ENCODE data around the gene ARMC8.

GRCh38 chr3:138180375-138181029, 6.6 kb upstream of the ARMC8 start:
- TF ChIP-seq, protein P1, sequence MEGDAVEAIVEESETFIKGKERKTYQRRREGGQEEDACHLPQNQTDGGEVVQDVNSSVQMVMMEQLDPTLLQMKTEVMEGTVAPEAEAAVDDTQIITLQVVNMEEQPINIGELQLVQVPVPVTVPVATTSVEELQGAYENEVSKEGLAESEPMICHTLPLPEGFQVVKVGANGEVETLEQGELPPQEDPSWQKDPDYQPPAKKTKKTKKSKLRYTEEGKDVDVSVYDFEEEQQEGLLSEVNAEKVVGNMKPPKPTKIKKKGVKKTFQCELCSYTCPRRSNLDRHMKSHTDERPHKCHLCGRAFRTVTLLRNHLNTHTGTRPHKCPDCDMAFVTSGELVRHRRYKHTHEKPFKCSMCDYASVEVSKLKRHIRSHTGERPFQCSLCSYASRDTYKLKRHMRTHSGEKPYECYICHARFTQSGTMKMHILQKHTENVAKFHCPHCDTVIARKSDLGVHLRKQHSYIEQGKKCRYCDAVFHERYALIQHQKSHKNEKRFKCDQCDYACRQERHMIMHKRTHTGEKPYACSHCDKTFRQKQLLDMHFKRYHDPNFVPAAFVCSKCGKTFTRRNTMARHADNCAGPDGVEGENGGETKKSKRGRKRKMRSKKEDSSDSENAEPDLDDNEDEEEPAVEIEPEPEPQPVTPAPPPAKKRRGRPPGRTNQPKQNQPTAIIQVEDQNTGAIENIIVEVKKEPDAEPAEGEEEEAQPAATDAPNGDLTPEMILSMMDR (conservative IDR thresholded peaks at IDR 0.05), result peak; percentile 62
- TF ChIP-seq EZH2 (IDR thresholded peaks at IDR 0.05; ENCODE audit: low read depth), result no peak

All from PC-9 (cell line).